ENCODE data around the gene TJAP1.

Gene TJAP1

GRCh38 chr6:43541774-43542471, 64.6 kb downstream of the TJAP1 start:
- FAIRE-seq, result no peak

- no peak for FAIRE-seq
Observed at GRCh38 chr6:43544461-43544860, 67.1 kb downstream of the TJAP1 start.

GRCh38 chr6:43547222-43547621, 69.9 kb downstream of the TJAP1 start:
- FAIRE-seq, result no peak

Measured in TTC549 (cell line).